Activated CD4-positive, alpha-beta T cell treated with anti-CD3 and anti-CD28 coated beads, Interleukin-2, amount 50 U/mL, for 1 hour (primary cell): Measurements from ENCODE around the gene MRPL3.

Source experiments
- DNase-seq: peaks from one replicate; pipeline ENCODE4 v3.0.0-alpha.2; 2020

Gene MRPL3

GRCh38 chr3:131502530-131503319, at the start of gene MRPL3:
TSS of gene MRPL3 (minus strand) at chr3:131502971. CDS start at chr3:131502821, 150 bp downstream.
- peak; percentile 79 for DNase-seq

DNA sequence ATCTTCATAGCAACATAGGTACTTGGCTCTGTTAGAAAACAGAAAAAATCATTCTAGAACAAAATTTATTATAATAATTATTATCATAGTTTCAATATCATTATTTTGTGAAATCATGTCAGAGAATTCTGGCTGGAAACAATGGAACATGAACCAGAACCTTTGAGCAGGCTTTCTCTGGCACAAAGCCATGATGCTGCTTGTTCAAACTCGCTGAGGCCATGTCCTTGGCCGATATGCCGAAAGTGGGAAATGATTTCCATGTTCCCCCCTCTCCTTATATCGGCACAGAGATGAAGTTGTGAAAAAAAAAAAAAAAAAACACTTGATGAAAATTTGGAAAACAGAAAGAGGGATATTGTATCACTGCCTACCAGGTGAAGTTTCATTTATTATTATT, 49.0 kb upstream of the MRPL3 start:
- DNase-seq, result no peak

- DNase-seq, result no peak
Measured at GRCh38 chr3:131550562-131551465, 48.0 kb upstream of the MRPL3 start.

- no peak for DNase-seq
Measured at GRCh38 chr3:131549340-131549739, 46.6 kb upstream of the MRPL3 start.

DNA sequence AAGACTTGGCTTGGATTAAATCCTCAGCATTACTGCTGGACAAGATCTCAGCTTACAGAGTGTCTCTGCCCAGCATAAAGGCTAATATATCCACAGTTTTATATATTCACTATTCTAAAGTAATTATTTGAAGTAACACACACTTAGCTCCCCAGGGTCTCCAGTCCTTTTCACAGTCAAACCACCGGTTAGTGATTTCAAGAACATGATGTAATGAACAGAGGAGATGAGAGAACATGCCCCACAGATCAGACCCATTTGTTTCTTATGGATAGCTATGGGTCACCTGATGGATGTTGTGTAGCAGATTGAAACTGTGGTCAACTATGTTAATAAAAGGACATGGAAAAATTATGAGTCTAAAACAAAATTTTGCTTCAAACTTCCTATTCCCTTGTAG, 44.8 kb upstream of the MRPL3 start:
- no peak for DNase-seq

DNA sequence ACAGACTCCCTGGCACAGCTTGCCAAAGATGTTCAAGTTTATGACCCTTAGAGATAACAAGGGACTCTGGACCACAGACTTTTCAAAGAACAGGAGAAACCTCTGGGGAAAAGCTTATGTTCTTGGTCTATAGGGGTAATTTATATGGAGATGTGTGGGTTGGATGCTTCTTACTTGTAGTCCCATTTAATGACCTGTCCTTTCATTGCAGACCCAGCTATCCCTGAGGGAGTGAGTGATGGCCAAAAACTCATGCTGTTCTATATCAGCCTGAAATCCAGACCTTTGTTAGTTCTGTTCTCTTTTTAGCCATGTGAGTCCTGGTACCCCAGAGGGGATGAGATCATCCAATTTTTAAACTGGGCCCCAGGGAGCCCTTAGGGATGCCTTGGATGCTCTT, 43.7 kb upstream of the MRPL3 start:
- DNase-seq, result no peak

GRCh38 chr3:131544557-131544956, 41.8 kb upstream of the MRPL3 start:
- DNase-seq, result no peak

DNA sequence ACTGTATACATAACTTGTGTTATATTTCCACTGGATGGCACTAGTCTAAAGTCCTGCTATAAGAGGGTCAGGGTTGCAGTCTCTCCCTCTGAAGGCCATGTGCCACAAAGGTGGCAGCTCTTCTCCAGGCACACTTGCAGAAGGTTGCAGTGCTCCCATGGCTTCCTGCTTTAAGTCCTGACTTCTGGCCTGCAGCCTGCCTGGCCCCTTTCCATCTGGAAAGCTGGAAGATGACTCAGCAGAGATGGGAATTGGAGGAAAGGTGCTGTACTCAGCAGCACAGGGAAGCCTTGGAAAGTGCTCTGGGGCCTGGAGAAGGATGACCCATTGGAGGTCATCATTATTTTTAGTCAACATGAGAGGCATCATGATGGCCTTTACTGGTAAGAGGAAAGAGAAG, 40.9 kb upstream of the MRPL3 start:
- DNase-seq, result no peak

DNA sequence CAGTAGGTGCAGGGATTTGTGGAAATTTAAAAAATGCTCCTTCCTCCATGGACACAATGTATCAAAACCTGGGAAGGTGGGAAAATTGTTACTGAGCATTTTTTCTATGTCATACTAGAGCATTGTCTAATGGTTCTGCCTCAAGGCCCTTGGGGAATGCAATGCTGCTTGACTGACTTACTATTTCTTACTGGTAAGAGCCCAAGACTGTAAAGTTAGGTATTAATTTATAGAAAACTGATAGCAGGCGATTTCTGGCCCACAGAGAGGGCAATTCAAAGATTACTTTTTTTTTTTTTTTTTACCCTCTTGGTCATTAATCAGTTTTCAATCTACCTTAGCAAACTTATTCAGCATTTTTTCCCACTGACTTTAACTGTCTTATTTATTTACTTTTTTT, 38.5 kb upstream of the MRPL3 start:
- DNase-seq, result no peak

GRCh38 chr3:131540821-131541220, 38.0 kb upstream of the MRPL3 start:
- DNase-seq, result no peak

DNA sequence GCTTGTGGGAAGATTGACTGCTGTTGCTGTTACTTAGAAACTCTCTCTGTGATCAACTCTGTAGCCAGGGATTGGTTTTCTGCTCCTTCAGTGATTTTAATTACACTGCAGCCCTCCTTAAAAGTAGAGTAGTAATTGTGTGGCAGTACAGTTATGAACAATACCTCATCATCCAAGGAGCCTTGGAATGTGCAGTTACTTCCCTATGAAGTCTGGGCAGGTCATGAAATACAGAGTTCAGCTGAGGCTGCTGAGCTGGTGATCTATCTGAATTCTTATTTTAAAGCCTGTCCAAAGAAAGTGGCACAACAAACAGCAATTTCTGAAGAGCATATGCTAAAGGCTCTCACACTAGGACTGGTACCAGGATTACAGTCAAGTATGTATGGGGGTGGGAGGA, 37.4 kb upstream of the MRPL3 start:
- no peak for DNase-seq

DNA sequence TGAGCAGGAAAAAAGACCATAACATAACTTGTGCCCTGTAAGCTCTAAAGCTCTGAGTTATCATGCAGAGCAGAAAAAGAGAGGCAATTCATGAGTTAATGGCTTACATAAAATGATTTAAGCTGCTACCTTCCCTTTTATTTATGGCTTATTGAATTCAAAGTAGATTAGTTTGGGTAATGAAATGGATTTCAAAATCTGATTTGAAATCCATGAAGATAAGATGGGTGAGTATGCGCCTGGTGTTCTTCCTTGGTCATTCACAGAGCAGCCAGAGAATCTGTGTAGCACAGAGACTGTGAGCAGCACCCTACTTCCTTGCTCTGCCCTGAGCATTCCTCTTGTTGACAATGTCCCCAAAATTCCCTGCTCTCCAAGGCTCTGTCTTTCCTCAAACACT, 36.2 kb upstream of the MRPL3 start:
- DNase-seq, result no peak

DNA sequence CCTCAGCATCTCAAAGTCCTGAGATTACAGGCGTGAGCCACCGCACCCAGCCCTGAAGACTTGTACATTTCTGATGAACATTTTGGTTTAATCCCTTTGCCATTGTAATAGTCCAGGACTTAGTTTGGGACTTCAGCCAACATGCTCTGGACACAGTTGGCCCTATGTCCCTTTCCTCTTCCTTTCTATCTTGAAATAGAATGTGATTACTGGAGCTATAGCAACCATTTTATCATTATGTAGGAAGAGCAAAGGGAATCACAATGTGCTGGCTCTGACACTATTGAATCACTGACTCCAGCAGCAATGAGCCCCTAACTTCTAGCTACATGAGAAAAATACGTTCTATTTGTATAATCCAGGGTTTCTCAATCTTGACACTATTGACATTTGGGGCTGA, 34.8 kb upstream of the MRPL3 start:
- no peak for DNase-seq

GRCh38 chr3:131535596-131535995, 32.8 kb upstream of the MRPL3 start:
- DNase-seq, result no peak

GRCh38 chr3:131535131-131535530, 32.4 kb upstream of the MRPL3 start:
- no peak for DNase-seq

GRCh38 chr3:131532645-131533044, 29.9 kb upstream of the MRPL3 start:
- DNase-seq, result no peak

DNA sequence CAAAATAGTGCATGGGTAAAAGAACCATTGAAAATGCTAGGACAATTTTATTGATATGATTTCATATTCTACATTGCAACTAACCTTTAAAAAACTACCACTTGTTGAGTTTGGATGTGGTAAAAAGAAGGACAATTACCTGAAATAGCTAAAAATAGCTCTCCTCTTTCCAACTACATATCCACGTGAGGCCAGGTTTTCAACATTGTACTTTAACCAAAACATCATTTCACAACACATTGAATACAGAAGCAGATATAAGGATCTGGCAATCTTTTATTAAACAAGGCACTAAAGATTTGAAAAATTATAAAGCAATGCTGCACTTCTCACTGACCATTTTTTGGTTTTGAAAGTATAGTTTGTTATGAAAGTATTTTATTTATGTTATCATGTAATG, 28.1 kb upstream of the MRPL3 start:
- no peak for DNase-seq

- DNase-seq, result no peak
Measured at GRCh38 chr3:131530388-131530787, 27.6 kb upstream of the MRPL3 start.

GRCh38 chr3:131526801-131527347, 24.1 kb upstream of the MRPL3 start:
- DNase-seq, result no peak

DNA sequence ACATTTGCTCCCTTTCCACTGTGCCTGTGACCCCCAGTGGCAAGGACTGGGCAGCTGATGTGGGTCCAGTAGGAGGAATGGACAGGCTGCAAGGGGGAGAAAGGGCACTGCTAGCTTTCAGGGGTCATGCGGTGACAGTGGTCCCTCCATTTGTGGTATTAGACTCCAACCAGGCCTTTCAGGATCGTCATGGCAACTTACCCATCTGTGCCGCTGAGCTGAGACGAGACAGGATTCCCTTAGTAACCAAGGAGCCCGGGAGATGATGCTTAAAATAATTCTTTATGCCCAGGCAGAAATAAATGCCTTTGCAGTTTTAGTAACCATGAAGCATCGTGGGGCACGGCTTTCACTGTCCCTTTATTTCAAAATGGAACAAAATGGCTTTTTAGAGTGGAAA, 15.9 kb upstream of the MRPL3 start:
- no peak for DNase-seq

DNA sequence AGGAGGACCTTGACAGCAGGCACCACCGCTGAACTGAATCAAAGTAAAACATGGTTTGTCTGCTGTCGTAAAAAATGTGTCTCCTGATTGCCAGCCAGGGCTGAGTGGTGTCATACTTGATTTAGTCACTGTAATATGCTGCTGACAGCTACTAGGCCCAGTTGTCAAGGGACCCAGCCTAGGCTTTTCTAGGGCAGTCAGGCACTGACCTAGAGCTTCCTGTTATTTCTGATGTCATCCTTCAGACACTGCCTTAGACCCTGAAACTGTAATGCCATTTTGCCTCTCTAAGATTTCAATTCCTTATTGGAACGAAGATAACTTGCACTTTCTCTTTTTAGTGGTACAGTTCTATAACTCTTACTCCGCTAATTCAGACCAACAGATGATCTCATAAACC, 2.6 kb upstream of the MRPL3 start:
- no peak for DNase-seq

DNA sequence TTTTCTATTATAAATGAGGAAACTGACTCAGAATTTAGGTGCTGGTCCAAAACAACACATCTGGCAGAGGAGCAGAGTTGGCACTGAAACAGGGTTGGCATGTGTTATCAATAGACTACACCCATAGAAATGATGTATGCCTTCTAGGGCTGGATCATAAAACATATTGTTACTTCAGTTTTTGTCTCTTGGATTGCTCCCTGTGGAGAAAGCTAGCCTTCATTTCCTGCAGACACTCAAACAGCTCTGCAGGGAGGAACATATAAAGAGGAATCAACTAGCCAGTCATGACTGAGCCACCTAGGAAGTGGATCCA, 507 bp upstream of the MRPL3 start:
- no peak for DNase-seq

DNA sequence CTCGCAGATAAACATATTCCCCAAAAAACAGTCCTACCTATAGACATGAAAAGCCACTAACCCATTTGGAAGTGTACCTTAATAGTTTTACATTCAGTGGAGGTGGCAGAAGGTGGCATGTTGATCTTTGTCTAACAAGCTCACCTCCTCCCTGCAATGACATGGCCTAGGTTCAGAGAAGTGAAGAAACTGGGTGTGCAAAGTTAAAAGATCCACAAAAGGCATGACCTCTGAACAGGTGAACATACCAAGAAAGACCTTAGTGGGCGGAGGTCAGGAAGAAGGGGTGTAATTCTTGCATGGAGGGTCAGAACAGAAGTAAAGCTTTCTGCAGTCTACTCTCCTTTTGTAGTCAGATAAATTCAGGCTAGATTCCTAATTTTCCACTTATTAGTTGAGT, 822 bp downstream of the MRPL3 start:
- no peak for DNase-seq

GRCh38 chr3:131494706-131495105, 8.1 kb downstream of the MRPL3 start:
- DNase-seq, result no peak
